DOHH2 (cell line): ENCODE results near the gene PTPRN2.

Experiments
- EZH2phosphoT487 ChIP-seq: fragments of 200-600 bp; sonication (generic); IDR thresholded peaks from 2 replicates; pipeline ENCODE4 v1.6.1; 2017; ENCODE audit warnings: borderline replicate concordance, mild to moderate bottlenecking, antibody characterized with exemption, low read length, moderate library complexity, mixed read lengths
- TF ChIP-seq, protein P1 (sequence below): fragments of 200-600 bp; sonication (generic); IDR thresholded peaks from one replicate; pipeline ENCODE4 v1.5.1; 2014; ENCODE audit warnings: antibody characterized with exemption, mild to moderate bottlenecking, low read depth, low read length; ENCODE audit not compliant: poor library complexity, severe bottlenecking

- TF ChIP-seq, protein P1, sequence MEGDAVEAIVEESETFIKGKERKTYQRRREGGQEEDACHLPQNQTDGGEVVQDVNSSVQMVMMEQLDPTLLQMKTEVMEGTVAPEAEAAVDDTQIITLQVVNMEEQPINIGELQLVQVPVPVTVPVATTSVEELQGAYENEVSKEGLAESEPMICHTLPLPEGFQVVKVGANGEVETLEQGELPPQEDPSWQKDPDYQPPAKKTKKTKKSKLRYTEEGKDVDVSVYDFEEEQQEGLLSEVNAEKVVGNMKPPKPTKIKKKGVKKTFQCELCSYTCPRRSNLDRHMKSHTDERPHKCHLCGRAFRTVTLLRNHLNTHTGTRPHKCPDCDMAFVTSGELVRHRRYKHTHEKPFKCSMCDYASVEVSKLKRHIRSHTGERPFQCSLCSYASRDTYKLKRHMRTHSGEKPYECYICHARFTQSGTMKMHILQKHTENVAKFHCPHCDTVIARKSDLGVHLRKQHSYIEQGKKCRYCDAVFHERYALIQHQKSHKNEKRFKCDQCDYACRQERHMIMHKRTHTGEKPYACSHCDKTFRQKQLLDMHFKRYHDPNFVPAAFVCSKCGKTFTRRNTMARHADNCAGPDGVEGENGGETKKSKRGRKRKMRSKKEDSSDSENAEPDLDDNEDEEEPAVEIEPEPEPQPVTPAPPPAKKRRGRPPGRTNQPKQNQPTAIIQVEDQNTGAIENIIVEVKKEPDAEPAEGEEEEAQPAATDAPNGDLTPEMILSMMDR = no peak
- TF ChIP-seq EZH2phosphoT487 = no peak
These were observed 732.6 kb downstream of the PTPRN2 start for GRCh38 chr7:157855016-157855415.
